GM19099 (cell line): ENCODE results near the gene SNTG2.

ENCODE experiments used
- POLR2A ChIP-seq: IDR thresholded peaks from 3 replicates; pipeline ENCODE4 v1.6.1; 2011; ENCODE audit warnings: low read depth; ENCODE audit not compliant: insufficient read length; ENCODE audit errors: extremely low read depth

The SNTG2 gene

DNA sequence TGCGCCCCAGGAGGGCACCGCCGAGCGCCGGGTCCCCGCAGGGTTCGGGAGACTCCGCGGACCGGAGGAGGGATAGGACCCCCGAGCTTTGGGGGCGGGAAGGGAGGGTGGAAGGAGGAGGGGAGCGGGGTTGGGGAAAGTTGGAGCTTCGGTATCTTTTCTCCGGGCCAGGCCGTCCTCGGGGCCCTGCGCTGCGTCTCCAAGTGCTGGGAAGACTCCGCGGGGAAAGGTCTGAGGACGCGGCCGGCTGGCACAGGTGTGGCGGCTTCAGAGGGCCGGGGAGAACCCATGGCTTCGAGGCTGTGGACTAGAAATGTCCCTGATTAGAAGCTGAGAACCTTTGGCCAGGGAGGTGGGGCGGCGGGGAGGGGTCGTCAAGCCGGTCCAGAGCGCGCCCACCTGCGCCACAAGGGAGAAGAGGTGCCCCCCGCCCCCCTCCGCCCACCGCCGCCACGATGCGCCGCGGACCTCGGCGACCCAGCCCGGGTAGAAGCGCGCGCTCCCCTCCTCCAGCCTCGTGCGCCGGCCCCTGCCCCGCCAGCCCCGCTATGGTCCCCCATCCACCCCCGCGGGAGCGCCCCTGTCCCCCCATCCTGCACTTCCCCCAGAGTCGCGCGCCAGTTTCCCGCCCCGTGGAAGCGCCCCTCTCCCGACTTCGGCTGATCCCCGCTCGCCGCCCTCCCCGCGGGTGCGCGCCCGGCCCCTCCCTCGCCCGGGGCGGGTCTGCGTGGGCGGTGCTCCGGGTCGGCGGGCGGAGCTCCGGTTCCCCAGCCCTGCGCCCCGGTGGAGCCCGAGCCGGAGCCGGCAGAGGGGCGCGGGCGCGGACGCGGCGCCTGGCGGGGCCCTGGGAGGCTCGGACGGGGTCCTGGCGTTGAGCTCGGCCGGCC is at the start of gene SNTG2:
Gene SNTG2 (plus strand): TSS at position 770 of the 887 bp plus-strand sequence. CDS start 148 bp downstream, outside the sequence.
- TF ChIP-seq POLR2A = no peak

DNA sequence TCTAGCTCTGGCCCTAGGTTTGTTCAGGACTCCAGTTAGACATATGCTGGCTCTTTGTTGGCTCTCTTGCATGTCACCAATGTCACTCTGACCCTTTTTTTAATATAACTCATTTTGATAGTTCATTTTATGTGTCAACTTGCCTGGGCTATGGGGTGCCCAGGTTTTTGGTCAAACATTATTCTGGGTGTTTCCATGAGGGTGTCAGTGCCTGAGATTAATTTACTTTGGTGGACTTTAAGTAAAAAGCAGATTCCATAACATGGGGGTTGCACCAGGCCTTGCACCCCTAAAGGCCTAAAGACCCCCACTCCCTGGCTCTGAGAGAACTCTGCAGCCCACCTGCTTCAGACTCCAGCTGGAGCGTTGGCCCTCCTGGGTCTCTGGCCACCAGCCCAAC is 48.1 kb upstream of the SNTG2 start:
- TF ChIP-seq POLR2A = no peak

DNA sequence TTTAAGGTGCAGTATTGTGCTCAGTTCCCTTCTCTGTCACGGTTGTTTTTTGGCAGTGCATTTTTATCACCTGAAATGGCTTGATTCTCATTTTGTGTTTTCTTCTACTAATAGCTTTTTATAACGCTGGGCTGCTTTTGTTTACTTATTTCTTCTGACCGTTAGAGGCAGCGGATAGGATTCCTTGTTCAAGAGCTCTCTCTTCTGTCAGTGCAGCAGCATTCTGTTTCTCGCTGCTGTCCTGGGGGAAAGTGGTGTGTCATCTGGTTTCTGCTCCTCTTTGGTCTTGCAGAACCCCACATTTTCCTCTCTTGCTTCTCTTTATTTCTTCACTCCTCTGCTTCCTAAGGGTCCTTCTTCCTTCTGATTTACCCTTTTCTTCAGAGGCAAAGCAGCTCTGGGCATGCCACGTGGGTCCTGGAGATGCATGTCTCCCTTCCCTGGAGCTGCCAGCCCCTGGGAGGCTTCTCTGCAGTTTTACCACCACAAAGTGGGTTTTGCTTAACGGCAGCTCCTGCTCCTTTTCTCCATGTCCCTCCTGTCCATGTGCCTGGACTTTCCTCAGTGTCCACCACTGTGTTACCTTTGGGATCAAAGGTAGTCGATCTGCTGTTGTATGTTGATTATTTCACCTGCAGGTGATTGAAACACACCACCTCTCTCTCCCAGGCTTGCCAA is 47.3 kb upstream of the SNTG2 start:
- no peak for TF ChIP-seq POLR2A

DNA sequence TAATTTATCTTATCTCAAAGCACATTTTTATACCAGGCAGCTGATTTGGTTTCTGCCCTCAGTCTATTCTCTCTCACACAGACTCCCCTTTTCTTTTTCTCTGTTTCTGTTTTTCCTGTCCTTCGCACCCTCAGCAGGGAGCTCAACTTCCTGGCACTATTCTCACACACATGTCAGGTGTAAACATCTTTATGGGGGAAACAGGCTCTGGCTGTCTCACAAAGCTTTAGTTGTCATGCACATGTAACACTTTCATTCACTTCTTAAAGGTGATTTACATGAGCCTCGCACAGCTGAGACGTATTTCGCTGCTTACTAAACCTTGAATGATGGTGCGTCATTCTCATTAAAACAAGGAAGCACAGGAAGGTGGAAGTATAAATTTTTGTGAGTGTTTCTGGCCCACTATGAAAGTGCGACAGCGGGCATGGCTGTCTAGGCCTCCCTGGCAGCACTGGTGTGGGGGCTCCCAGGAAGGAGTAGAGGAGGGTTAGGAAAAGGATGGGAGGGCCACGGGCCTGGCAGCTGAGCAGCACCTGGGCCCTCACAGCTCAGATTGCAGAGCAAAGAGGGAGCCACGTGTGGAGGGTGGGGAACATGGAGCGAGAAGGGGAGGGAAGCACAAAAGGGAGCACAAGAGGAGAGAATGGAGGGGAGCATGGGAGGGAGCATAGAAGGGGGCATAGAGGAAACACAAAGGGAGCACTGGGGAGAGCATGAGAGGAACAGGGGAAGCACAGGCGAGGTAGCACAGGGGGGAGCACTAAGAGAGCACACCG is 46.2 kb upstream of the SNTG2 start:
- no peak for TF ChIP-seq POLR2A

DNA sequence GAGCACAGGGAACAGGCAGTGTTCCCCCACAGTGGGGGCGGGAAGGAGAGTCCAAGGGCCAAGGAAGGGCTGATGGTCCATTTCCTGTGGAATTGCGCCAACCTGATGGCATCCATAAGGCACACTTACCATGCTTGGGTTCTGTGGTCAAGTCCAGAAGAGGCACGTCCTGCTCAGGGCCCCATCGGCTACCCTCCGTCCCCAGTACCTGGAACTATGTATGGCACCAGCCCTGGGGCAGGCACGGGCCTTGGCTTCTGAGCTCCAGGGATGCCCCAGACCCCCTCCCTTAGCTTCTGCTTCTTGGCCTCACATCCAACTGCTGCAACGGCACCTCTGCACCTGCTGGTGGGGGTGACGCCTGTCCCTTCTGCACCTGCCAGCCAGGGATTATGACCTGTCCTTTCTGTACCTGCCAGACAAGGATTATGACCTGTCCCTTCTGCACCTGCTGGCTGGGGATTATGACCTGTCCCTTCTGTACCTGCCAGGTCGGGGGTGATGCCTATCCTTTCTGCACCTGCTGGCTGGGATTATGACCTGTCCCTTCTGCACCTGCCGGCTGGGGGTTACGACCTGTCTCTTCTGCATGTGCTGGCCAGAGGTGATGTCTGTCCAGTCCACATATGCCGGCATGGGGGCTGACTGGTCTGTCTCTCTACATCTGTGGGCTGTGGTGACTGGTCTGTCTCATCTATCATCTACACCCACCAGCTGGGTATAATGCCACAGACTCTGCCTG is 45.4 kb upstream of the SNTG2 start:
- no peak for TF ChIP-seq POLR2A

DNA sequence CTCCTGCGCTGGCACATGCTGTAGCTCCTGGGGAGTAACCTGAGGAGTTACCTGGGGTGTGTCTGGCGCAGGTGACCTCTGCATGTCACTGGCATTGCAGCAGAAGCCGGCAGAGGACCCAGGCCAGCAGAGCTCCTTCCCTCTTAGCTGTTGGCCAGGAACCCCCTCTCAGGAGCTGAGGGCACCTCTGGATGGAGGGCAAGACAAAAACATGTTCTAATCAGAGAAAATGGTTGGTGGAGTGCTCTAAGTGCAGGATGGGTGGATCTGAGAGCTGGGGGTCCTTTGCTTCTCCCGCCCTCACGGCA is 44.9 kb upstream of the SNTG2 start:
- no peak for TF ChIP-seq POLR2A

DNA sequence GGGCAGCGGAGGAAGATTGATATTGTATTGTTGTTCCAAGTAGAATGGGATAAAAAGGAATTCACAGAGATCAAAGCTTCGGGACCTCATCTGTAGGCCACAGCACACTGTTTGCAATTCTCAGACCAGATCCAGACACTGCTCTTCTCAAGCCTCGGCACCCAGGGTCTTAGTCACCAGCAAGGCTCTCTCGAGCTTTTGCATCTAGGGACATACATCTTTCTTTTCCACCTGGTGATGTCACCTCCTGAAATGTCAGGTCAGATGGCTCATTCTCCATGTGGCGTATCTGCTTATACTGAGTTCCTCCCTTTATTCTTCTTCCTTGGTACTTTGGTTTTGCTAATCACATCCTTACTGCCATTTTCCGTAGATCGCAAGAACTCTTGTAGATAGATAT is 42.9 kb upstream of the SNTG2 start:
- TF ChIP-seq POLR2A = no peak

DNA sequence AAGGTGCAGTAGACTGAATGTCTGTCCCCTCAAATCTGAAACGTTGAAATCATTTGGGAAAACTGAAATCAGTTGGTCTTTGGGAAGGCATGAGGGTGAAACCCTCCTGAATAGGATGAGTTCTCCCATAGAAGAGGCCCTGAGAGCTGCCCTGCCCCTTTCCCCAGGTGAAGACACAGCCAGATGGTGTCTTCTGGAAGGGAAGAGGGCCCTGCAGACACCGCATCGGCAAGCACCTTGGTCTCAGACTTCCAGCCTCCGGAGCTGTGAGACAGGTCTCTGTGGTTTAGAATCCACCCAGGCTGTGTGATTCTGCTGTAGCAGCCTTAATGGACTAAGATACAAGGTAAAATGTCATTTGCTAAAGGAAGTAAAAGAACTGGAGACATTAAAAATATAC is 42.1 kb upstream of the SNTG2 start:
- no peak for TF ChIP-seq POLR2A

DNA sequence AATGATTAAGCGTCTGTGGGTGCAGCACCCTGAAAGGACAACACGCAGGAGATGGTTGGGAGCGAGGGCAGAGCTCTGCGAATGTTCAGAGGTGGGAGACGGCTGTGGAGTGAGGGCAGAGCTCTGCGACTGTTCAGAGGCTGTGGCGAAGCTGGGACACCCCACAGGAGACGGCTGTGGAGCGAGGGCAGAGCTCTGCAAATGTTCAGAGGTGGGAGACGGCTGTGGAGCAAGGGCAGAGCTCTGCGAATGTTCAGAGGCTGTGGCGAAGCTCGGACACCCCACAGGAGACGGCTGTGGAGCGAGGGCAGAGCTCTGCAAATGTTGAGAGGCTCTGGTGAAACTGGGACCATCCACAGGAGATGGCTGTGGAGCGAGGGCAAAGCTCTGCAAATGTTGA is 40.0 kb upstream of the SNTG2 start:
- no peak for TF ChIP-seq POLR2A

DNA sequence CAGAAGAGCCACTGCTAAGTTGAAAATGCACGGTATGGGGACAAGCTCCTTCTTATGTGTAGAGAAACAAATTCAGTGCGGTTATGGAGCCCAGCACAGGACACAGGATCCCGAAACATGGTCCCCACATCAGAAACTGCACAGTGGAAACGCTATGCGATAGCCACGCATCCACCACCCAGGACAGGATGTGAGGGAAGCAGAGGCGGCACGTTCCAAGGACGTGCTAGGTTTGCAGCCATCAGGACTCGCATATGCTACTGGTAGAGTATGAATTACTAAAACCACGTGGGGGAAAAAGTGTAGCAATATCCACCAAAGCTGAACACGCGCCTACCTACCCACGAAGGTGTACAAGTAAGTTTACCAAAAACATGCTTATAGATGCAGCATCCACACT is 34.7 kb upstream of the SNTG2 start:
- TF ChIP-seq POLR2A = no peak

DNA sequence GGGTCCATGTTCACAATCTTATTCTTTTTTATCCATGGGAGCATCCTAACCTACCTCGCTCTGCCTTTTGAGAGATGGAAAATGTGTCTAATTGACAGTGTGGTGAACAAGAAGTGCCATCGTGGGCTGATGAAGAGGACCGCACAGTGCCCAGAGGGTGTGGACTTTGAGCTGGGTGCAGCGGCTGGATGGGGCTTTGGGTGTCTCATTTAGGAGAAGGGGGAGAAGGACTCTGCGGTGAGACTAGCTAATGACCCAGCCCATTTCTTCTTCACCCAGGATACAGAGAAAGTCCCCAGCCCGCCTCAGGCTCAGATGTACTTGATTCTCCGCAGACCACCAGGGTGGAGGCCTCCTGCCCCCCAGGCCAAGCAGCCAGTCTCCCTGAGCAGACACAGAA is 33.7 kb upstream of the SNTG2 start:
- no peak for TF ChIP-seq POLR2A

DNA sequence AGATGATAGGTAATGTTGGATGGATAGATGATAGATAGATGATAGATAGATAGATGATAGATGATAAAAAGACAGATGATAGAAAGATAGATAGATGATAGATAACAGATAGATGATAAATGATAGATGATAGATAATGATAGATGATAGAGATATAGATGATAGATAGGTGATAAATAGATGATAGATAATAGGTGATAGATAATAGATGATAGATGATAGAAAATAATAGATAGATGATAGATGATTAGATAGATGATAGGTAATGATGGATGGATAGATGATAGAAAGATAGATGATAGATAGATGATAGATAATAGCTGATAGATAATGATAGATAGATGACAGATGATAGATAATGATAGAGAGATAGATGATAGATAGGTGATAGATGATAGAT is 31.0 kb upstream of the SNTG2 start:
- TF ChIP-seq POLR2A = no peak

DNA sequence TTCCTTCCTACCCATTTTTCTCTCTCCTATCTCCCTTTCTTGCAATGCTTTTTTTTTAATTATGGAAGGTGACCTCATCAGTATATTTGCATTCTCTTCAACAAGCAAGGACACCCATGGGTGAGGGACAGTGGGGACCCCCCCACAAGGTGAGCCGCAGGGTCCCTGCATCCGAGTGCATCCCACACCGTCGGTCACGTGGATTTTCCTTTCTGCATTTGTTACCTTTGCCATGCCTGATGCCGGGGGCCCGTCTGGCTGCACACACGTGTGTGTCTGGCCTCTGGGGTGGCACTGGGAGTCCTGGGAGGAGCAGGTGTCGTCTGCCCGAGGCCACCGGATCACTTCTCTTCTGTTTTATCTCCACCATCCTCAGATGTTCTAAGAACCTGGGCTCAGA is 30.1 kb upstream of the SNTG2 start:
- TF ChIP-seq POLR2A = no peak

DNA sequence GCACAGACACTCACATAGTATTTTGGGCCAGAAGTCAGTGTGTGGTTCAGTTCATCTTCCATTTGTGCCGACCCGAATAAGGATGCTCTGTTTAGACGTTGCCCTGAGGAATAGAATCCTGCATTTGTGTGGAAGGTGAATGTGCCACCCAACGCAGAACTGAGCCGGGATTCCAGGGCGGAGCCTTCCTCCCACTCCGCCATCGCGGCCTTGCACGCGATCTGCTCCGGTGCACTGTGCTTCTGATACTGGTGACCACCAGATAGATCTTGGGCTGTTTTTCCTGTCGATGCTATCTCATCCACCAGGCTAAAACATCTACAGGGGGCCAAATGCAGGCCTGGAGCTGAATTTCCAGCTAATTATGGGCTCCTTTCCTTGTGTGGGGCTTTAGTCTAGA is 29.6 kb upstream of the SNTG2 start:
- TF ChIP-seq POLR2A = no peak

DNA sequence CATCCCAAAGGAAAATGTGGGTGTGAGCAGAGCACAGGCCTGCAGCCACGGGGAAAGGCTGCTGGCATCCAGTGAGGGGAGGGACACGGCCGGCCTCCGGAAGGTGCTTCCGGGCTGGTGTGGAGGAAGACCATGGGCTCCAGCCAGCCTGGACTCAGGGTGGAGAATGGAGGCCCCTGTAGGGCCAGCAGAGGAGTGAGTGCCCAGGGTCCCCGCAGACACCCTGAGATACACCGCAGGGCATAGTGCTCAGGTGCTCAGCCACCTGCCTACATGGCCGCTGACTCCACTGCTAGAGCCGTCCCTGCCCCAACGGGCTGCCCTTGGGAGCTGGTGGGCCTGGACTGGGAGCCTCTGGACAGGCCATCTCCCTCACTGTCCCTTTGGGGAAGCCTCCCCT is 28.5 kb upstream of the SNTG2 start:
- TF ChIP-seq POLR2A = no peak
